ENCODE results near the gene LPCAT1. TPM values are rescaled to one million over a fixed set of nuclear protein-coding genes. Genes with fewer than 3 reads are reported as not detected.

Gene LPCAT1
- total and polyA plus RNA-seq, 2 of the 13 experiments (the other 11 are each of a cell fraction or from before 2014, with no cell fraction given) = 29.8 to 90.6 TPM

- FAIRE-seq (no peak), DNase-seq (ENCODE audit: low spot score) (no peak), ATAC-seq (no peak)
- no TSS peak for BruUV-seq (replicated peaks)
- ChIA-PET CTCF (ENCODE audit: low intra/inter-chr PET ratio, low total read pairs) (no interaction called here), POLR2A (no interaction called here)
- Histone ChIP-seq H2AFZ (ENCODE audit: low read length) (no peak overlapping the region), H3K27ac (ENCODE audit: extremely low read length, insufficient read depth, low read length) (no peak overlapping the region), H3K9me3 (ENCODE audit: low read length) (no peaks in the 10 kb centered on the region), H3K36me3 (replicated peaks in 1 of 2; ENCODE audit: control insufficient read depth in 1 of 2, insufficient read depth in 2 of 2, low read length in 2 of 2) (peaks cover 22 to 59% of the 10 kb centered on the region in 2 experiments), H3K4me2 (ENCODE audit: low read depth, low read length) (no peak overlapping the region), H3K9ac (ENCODE audit: insufficient read depth, low read depth, low read length) (no peak overlapping the region), H3K4me3 (replicated peaks in 1 of 3; ENCODE audit: insufficient read depth in 1 of 3, low read depth in 2 of 3, low read length in 3 of 3) (no peak overlapping the region), H4K20me1 (ENCODE audit: insufficient read depth, low read length) (peaks cover 54% of the 10 kb centered on the region), H3K27me3 (ENCODE audit: control insufficient read depth in 1 of 2, insufficient read depth in 2 of 2, low read length in 2 of 2) (no peaks in the 10 kb centered on the region), H3K79me2 (ENCODE audit: insufficient read depth, low read length) (peaks cover 45% of the 10 kb centered on the region), H3K4me1 (ENCODE audit: insufficient read depth, low read length) (no peaks in the 10 kb centered on the region)
- WGBS (ENCODE audit: low lambda C conversion rate) = 100% methylated on average over 4 of the region's 10 CpGs
- intact Hi-C loops (cut with micrococcal nuclease; ENCODE audit: unreplicated experiment) (no loop called here), in situ Hi-C loops (cut with HindIII; ENCODE audit: extremely low pct_ligation_motif_present, low pct_unique_long_range_greater_than_20kb) (loop anchor here (25.0 kb wide), 1 partner anchor 137 kb away; no protein-coding TSS in a partner anchor)
- TF ChIP-seq SRF (IDR thresholded peaks at IDR 0.05; ENCODE audit: low read depth, low read length) (no peak), RBM22 (optimal IDR thresholded peaks at IDR 0.05; ENCODE audit: low read length) (peak; percentile 34)
These were observed 23.9 kb downstream of the LPCAT1 start for GRCh38 chr5:1499851-1500250.

- FAIRE-seq = no peak
- H3K9ac ChIP-seq (ENCODE audit: insufficient read depth, low read depth, low read length) = no peak overlapping the region
- no TSS peak for BruUV-seq (replicated peaks)
- ChIA-PET CTCF (ENCODE audit: low intra/inter-chr PET ratio, low total read pairs) (no interaction called here), POLR2A (no interaction called here)
- intact Hi-C loops (cut with micrococcal nuclease; ENCODE audit: unreplicated experiment) = no loop called here
- DNase-seq (ENCODE audit: low spot score) = no peak
- no peaks in the 10 kb centered on the region for H3K9me3 ChIP-seq (ENCODE audit: low read length)
- H3K27ac ChIP-seq (ENCODE audit: extremely low read length, insufficient read depth, low read length) = no peak overlapping the region
- 92% methylated on average over 17 of the region's 17 CpGs for WGBS (ENCODE audit: low lambda C conversion rate)
- no peak overlapping the region for H3K4me3 ChIP-seq (replicated peaks in 1 of 3; ENCODE audit: insufficient read depth in 1 of 3, low read depth in 2 of 3, low read length in 3 of 3)
- ATAC-seq = no peak
- no peak for TF ChIP-seq SRSF4 (IDR thresholded peaks at IDR 0.05; ENCODE audit: low read depth, low read length, poor library complexity, severe bottlenecking)
- TF ChIP-seq MNT (IDR thresholded peaks at IDR 0.05) = no peak
- no peak for TF ChIP-seq TCF12 (IDR thresholded peaks at IDR 0.05)
- no peak for TF ChIP-seq TCF12 (CRISPR knock-in tag; IDR thresholded peaks at IDR 0.05)
- TF ChIP-seq POLR2AphosphoS5 (IDR thresholded peaks at IDR 0.05; ENCODE audit: low read depth, low read length) = 0 out of 2 replicates have a peak, but pooled peaks have one; percentile 36
- TF ChIP-seq ZNF75D (CRISPR knock-in tag; IDR thresholded peaks at IDR 0.05; ENCODE audit: borderline replicate concordance) = no peak
- H3K27me3 ChIP-seq (ENCODE audit: control insufficient read depth in 1 of 2, insufficient read depth in 2 of 2, low read length in 2 of 2) = no peaks in the 10 kb centered on the region
- H4K20me1 ChIP-seq (ENCODE audit: insufficient read depth, low read length) = peaks cover 44% of the 10 kb centered on the region
- H3K4me2 ChIP-seq (ENCODE audit: low read depth, low read length) = no peak overlapping the region
- in situ Hi-C loops (cut with HindIII; ENCODE audit: extremely low pct_ligation_motif_present, low pct_unique_long_range_greater_than_20kb) = no loop called here
- H3K4me1 ChIP-seq (ENCODE audit: insufficient read depth, low read length) = no peaks in the 10 kb centered on the region
- peaks cover 36% of the 10 kb centered on the region for H3K79me2 ChIP-seq (ENCODE audit: insufficient read depth, low read length)
- no peak overlapping the region for H2AFZ ChIP-seq (ENCODE audit: low read length)
- peaks cover 29 to 68% of the 10 kb centered on the region in 2 experiments for H3K36me3 ChIP-seq (replicated peaks in 1 of 2; ENCODE audit: control insufficient read depth in 1 of 2, insufficient read depth in 2 of 2, low read length in 2 of 2)
These were observed 24.9 kb downstream of the LPCAT1 start for GRCh38 chr5:1498623-1499416.

Measured in HepG2 (cell line).